Activated effector memory CD4-positive, alpha-beta T cell treated with Interleukin-2 at 50 U/mL for 16 hours (primary cell): ENCODE measurements around the gene CACNA1C.
"Not testable (repeated sequence)": the region's sequence is repeated elsewhere in the genome, so short reads cannot be mapped to it uniquely, and the experiment has no call there.

Source experiments
- DNase-seq: peaks from one replicate; pipeline ENCODE4 v3.0.0-alpha.2; 2020

The CACNA1C gene

DNA sequence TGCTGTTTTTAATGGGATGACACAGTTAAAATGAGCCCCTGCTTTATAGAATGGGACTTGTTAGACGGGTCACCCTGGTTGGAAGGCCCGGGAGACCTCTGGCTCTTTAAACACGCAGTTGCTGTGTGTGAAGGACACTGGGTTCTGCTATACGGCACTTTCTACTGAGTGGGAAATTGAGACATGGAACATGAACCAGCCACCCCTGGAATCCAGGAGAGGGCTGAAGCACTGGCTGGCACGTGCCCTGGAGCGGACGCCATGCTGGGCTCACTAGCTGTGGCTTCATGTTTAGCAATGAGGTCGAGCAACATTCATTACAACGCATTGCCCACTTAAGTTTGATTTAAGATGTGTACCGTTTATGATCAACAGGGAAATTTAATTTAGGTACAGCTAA lies 23.9 kb downstream of the CACNA1C start:
- DNase-seq = no peak

GRCh38 chr12:2080604-2081003 lies 27.8 kb downstream of the CACNA1C start:
- no peak for DNase-seq

GRCh38 chr12:2082321-2082720 lies 29.5 kb downstream of the CACNA1C start:
- DNase-seq = no peak

GRCh38 chr12:2083008-2083407 lies 30.2 kb downstream of the CACNA1C start:
- no peak for DNase-seq

- DNase-seq = no peak
These were observed 30.8 kb downstream of the CACNA1C start for GRCh38 chr12:2083561-2083960.

DNA sequence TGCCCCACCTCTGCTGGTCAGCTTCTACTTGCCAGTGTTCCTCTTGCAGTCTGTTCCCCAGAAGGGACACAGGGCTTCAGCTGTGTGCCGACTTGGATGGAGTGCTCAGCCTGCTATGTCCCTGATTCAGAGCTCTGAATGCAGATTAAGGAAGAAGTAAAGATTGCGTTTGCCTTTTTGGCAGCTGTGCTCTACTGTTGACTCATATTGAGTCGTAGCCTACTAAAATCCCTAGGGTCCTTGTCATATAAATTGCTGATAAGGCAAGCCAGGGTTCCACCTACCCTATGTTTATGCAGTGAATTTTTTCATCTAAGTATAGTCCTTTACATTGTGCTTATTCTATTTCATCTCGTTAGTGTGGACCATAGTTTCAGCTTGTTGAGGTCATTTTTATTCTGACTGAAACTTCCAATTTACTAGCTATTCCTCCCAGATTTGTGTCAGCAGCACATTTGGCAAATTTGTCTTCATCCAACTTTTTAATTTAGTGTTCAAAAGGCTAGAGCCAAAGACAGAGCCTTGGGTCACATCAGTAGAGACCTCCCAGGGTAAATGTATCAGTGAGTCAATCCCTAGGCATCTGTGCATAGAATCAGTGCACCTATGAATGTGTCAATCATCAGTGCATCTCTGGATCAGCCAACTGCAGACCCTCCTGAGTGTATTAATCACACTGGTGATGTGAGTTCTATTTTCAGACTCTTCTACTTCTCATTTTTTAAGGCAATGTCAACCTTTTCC lies 31.9 kb downstream of the CACNA1C start:
- DNase-seq = no peak

GRCh38 chr12:2092354-2092753 lies 39.6 kb downstream of the CACNA1C start:
- no peak for DNase-seq

GRCh38 chr12:2092890-2093289 lies 40.1 kb downstream of the CACNA1C start:
- no peak for DNase-seq

- no peak for DNase-seq
These were observed 41.8 kb downstream of the CACNA1C start for GRCh38 chr12:2094597-2094996.

- no peak for DNase-seq
These were observed 43.1 kb downstream of the CACNA1C start for GRCh38 chr12:2095878-2096277.

DNA sequence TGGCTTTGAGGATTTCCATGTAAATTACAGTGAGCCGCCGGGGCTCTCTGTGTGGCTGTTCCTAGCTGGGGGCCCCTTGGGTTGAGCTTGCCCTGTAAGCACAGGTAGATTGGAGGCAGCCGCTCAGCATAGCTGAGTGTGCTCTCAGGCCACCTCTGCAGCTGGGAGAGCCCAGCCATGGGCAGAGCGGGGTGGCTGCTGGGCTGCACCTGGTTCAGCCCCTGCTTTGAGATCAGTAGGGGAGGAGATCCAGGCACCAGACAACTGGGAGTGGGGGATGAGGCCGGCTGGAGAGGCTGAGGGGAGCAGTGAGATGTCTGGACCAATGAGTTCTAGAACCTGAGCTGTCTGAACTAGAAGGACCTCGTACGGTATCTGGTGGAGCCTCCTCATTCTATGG lies 44.8 kb downstream of the CACNA1C start:
- DNase-seq = no peak

DNA sequence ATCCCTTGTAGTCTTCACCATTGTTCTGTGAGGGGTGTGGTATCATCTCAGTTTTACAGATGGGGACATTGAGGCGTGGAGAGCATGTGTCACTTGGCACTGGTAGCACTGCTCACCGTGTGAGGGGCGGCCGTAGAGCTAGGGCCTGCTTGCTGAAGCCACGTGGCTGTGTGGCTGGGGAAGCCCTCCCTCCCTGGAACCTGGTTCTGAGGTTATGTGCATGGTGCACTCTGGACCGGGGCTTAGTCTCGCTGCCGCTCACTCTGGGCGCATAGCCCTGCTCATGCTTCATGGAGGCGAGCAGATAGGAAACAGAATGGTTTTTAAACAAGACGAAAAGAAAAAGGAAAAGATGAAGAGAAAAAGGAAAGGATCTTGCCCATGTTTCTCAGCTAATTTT lies 46.1 kb downstream of the CACNA1C start:
- DNase-seq = no peak

DNA sequence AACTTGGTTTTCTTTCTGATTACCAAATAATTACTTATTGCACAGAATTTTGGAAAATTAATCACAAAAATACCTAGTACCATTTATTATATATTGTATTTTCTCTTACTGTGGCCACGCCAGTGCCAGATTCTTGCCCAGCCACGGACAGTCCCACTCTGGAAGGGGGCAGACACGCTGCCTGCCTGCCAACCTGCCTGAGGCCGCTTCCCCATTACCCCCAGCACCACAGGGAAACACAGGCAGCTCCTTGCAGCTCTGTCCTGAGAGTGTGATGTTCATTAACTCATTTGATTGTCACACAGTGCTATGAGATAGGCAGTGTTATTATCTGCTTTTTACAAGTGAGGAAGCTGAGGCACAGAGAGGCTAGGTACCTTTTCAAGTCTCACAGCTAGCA lies 46.8 kb downstream of the CACNA1C start:
- DNase-seq = no peak

DNA sequence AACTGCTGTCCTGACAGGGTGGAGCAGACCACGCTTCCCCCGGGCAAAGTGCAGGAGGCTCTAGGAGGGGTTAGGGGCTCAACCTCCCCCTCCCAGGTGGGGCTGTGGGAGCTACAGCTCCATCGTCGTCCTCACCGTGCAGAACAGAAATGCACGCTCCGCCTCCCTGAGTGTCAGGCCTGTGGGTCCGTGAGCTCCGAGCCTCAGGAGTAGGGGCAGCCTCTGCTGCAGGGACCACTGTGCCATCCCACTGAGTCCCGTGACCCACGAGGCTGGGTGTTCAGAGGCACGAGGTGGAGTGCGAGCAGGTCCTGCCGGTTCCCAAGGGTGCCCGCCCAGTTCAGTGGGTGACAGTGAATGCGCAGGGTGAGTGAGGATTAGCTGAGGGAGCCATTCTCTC lies 48.6 kb downstream of the CACNA1C start:
- DNase-seq = no peak

- DNase-seq = no peak
These were observed 49.0 kb downstream of the CACNA1C start for GRCh38 chr12:2101771-2102170.

GRCh38 chr12:2102736-2103135 lies 49.9 kb downstream of the CACNA1C start:
- DNase-seq = not testable (repeated sequence)

DNA sequence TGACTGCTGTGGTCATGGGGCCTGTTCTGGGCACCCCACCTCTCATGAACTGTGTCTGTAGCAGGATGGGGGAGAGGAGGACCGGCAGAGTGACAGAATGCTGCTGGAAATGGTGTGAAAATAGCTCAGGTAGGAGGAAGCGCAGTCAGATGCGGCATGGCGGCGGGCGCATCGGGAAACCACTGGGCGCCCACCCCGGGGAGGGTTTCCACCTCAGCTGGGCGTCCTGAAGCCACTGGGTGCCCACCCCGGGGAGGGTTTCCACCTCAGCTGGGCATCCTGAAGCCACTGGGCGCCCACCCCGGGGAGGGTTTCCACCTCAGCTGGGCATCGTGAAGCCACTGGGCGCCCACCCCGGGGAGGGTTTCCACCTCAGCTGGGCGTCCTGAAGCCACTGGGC lies 52.6 kb downstream of the CACNA1C start:
- DNase-seq = not testable (repeated sequence)

GRCh38 chr12:2108166-2108565 lies 55.4 kb downstream of the CACNA1C start:
- DNase-seq = no peak

GRCh38 chr12:2108975-2109671 lies 56.3 kb downstream of the CACNA1C start:
- DNase-seq = no peak

DNA sequence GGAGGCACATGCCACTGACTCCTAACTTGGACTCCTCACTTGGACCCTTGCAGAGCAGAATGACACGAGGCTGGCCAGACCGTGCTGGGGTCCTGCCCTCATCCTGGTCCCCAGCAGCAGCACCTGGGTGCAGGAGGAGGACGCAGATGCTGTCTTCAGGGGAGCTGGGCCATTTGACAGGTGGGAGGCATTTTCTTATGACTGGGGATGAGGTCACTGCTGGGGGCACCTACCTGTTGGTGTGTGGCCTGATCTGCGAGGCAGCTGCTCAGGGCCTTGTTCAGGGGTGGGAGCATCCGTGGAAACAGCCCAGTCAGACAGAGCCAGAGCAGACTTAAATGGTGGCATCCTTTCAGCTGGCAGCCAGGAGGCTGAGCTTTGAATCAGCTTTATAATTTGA lies 57.3 kb downstream of the CACNA1C start:
- no peak for DNase-seq

DNA sequence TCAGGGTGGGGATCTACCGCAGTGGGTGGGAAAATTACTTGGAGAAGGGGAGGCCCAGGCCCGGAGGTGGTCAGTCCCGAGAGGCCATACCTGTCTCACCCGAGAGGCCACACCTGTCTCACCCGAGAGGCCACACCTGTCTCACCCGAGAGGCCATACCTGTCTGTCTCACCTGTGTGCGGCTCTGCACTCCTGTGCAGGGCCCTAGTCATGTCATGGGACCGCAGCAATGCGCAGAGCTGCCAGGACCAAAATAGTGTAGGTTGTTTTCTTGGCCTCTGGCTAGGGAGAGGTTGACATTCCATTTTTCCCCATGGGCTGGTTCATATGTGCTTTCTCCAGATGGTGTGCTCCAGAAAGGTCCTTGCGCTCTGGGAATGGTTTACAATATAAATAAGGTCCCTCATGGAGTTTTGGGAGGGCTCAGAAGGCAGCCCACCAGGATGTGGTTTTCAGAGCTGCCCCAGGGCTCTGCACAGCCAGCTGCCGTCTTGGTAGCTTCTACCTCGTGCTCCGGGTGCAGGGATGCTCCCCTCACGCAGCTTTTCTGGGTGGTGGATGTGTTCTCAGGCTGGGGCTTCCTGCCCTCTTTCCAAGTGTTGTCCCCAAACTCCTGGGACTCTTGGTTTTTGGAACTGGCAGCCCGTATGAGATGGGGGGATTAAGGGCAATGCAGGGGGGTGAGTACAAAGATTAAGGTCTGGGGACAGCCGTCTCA lies 58.2 kb downstream of the CACNA1C start:
- no peak for DNase-seq

DNA sequence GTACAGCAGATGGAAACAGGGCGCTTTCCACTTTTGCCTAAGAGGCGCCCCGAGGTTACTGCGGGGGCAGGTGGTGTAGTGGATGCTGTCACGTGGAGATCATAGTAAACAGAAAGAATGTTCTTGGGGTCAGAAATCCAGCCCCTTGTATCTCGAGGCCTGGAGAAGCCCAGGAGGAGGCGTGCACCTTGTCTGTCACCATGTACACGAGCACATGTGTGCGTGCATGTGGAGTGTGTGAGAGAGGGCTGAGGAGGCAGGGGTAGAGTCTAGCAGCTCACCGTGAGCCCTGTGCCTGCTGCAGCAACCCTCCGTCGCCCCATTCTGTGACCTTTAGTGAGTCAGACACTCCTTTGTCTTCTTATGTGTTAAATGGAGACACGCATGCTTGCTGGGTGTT lies 59.0 kb downstream of the CACNA1C start:
- DNase-seq = no peak

- no peak for DNase-seq
These were observed 59.6 kb downstream of the CACNA1C start for GRCh38 chr12:2112401-2112800.
